Psoas muscle (tissue), 8 donors: Measurements from ENCODE around the gene PCSK7. TPM values are rescaled to one million over a fixed set of nuclear protein-coding genes. Genes with fewer than 3 reads are reported as not detected.
"Not testable (repeated sequence)": the region's sequence is repeated elsewhere in the genome, so short reads cannot be mapped to it uniquely, and the experiment has no call there.

ENCODE experiments used
- ATAC-seq, 4 donors: fragments of 200-7000 bp; cut with Tn5 transposase; one replicate each; pipeline ENCODE4 v1.9.1; 2020; ENCODE audit warnings: moderate library complexity in 3 of 4, mild to moderate bottlenecking in 2 of 4
- DNase-seq, 2 donors: peaks; one replicate each; pipeline ENCODE4 v3.0.0-alpha.2; 2020
- H3K27ac ChIP-seq: fragments of 200-600 bp; one replicate; pipeline ENCODE4 v1.8.0; 2022
- H3K27me3 ChIP-seq, 3 donors: fragments of 200-600 bp in 1 of 3; one replicate each; pipeline versions ENCODE4 v1.6.1 to v1.8.0; 2013 to 2022; ENCODE audit warnings: low read length in 2 of 3, mild to moderate bottlenecking in 2 of 3, moderate library complexity in 1 of 3; ENCODE audit not compliant: insufficient read depth in 3 of 3
- H3K36me3 ChIP-seq, 2 donors: fragments of 200-600 bp in 1 of 2; one replicate each; pipeline versions ENCODE4 v1.6.1 to v1.8.0; 2013 to 2022; ENCODE audit warnings: low read depth in 1 of 2, mild to moderate bottlenecking in 1 of 2, moderate library complexity in 1 of 2; ENCODE audit not compliant: insufficient read depth in 1 of 2
- H3K4me1 ChIP-seq: fragments of 200-600 bp; one replicate; pipeline ENCODE4 v1.8.0; 2022
- H3K4me3 ChIP-seq: fragments of 200-600 bp; one replicate; pipeline ENCODE4 v1.8.0; 2022; ENCODE audit warnings: mild to moderate bottlenecking
- H3K9me3 ChIP-seq: fragments of 200-600 bp; one replicate; pipeline ENCODE4 v1.8.0; 2022
- CTCF ChIP-seq: fragments of 200-600 bp; IDR thresholded peaks from one replicate; pipeline ENCODE4 v1.8.0; 2022; ENCODE audit warnings: antibody characterized with exemption
- WGBS, 3 donors: extraction: QIAGEN DNeasy Blood & Tissue Kit; methylation state at CpG; one replicate each; pipeline versions ENCODE4 v1.1.6 to v1.1.7; 2013; 5-methylcytosine and 5-hydroxymethylcytosine counted together
- intact Hi-C, 2 donors: fragments of 100-400 bp; cut with DNase I; formaldehyde crosslinking; loops; one replicate each; pipeline versions ENCODE4 v1.11.0 to v1.14.2; 2022
- polyA plus RNA-seq, 3 donors: library from polyadenylated mRNA; stranded (reverse); fragments of 200-250 nt; gene quantifications; one replicate each; pipeline ENCODE4 v1.2.3, GENCODE V29; 2013
- total RNA-seq, 4 donors: library from RNA; stranded (reverse); fragmentation: NEBNext Ultra II Directional in 2 of 4; extraction: Animal tissue kit (Norgen Biotek cat#: 25700) in 2 of 4; gene quantifications; one replicate each; pipeline versions ENCODE4 v1.2.1 to v1.2.4, GENCODE V29; 2021 to 2023
- donor health status: healthy with polysubstance abuse.
- donor health status: DM: no; HTN: no; CAD: no; lungs with moderate emphysema.
- donor health status: Bipolar disorder and iron deficiency.
- donor health status: healthy.
- donor health status: DM: yes; HTN: yes; CAD: no.
- donor health status: DM: no; HTN: no; CAD: no.
- donor health status: DM: no; HTN: no; CAD: no.
- donor health status: DM: yes; HTN: yes; CAD: no.

Gene PCSK7
- total and polyA plus RNA-seq, 7 donors: 9.9 to 23.6 (median 17.5) TPM

GRCh38 chr11:117273550-117274289 lies 41.8 kb upstream of the PCSK7 start:
- intact Hi-C loops: no loop called here
- Histone ChIP-seq H3K4me1 (no peaks in the 10 kb centered on the region), H3K27ac (no peak overlapping the region), H3K27me3 (no peaks in the 10 kb centered on the region), H3K4me3 (no peak overlapping the region), H3K36me3 (peaks cover 0 to 18% of the 10 kb centered on the region in 2 donors), H3K9me3 (no peaks in the 10 kb centered on the region)
- WGBS, 3 donors: 84 to 92% (median 86%) methylated on average over 9 of the region's 9 CpGs
- DNase-seq: no peak
- TF ChIP-seq CTCF: no peak
- no peak for ATAC-seq

GRCh38 chr11:117272175-117272574 lies 40.3 kb upstream of the PCSK7 start:
- H3K27ac ChIP-seq, H3K4me1 ChIP-seq, DNase-seq, H3K4me3 ChIP-seq, intact Hi-C loops, ATAC-seq, H3K9me3 ChIP-seq, H3K27me3 ChIP-seq: not testable (repeated sequence)
- peaks cover 0 to 18% of the 10 kb centered on the region in 2 donors for H3K36me3 ChIP-seq
- WGBS, 3 donors: 96 to 100% (median 98%) methylated on average over 5 of the region's 5 CpGs

- peaks cover 0 to 22% of the 10 kb centered on the region in 2 donors for H3K36me3 ChIP-seq
- ATAC-seq: no peak
- no peak overlapping the region for H3K4me3 ChIP-seq
- no peak overlapping the region for H3K27ac ChIP-seq
- H3K4me1 ChIP-seq: no peaks in the 10 kb centered on the region
- TF ChIP-seq CTCF: no peak
- no peaks in the 10 kb centered on the region for H3K27me3 ChIP-seq
- intact Hi-C loops: no loop called here
- DNase-seq: no peak
- no peaks in the 10 kb centered on the region for H3K9me3 ChIP-seq
- WGBS, 3 donors: 91 to 98% (median 95%) methylated on average over 4 of the region's 4 CpGs
Observed at GRCh38 chr11:117271208-117271607, 39.3 kb upstream of the PCSK7 start.

GRCh38 chr11:117269856-117270255 lies 38.0 kb upstream of the PCSK7 start:
- TF ChIP-seq CTCF: no peak
- no peak for ATAC-seq
- 92 to 98% (median 92%) methylated on average over 2 of the region's 2 CpGs for WGBS, 3 donors

GRCh38 chr11:117265745-117266144 lies 33.9 kb upstream of the PCSK7 start:
- intact Hi-C loops: no loop called here
- DNase-seq (no peak), ATAC-seq (no peak)
- Histone ChIP-seq H3K9me3 (no peaks in the 10 kb centered on the region), H3K4me1 (no peaks in the 10 kb centered on the region), H3K4me3 (no peak overlapping the region), H3K27ac (no peak overlapping the region), H3K36me3 (peaks cover 0 to 29% of the 10 kb centered on the region in 2 donors), H3K27me3 (no peaks in the 10 kb centered on the region)
- WGBS, 3 donors: 94 to 99% (median 95%) methylated on average over 2 of the region's 2 CpGs
- no peak for TF ChIP-seq CTCF

More at GRCh38 chr11:117269856-117270255, 38.0 kb upstream of the PCSK7 start:
- H3K36me3 ChIP-seq: peaks cover 0 to 19% of the 10 kb centered on the region in 2 donors
- no peaks in the 10 kb centered on the region for H3K4me1 ChIP-seq
- no peak overlapping the region for H3K4me3 ChIP-seq
- intact Hi-C loops: no loop called here
- DNase-seq: no peak
- no peak overlapping the region for H3K27ac ChIP-seq
- H3K27me3 ChIP-seq: no peaks in the 10 kb centered on the region
- no peaks in the 10 kb centered on the region for H3K9me3 ChIP-seq

GRCh38 chr11:117264624-117265323 lies 32.9 kb upstream of the PCSK7 start:
- H3K9me3 ChIP-seq, H3K27me3 ChIP-seq, H3K4me3 ChIP-seq, ATAC-seq, intact Hi-C loops, DNase-seq, H3K27ac ChIP-seq, H3K4me1 ChIP-seq: not testable (repeated sequence)
- 93 to 96% (median 95%) methylated on average over 7 of the region's 7 CpGs for WGBS, 3 donors
- peaks cover 0 to 37% of the 10 kb centered on the region in 2 donors for H3K36me3 ChIP-seq
